Sigmoid colon (tissue), 7 donors: Measurements from ENCODE around the gene BRD3. TPM values are rescaled to one million over a fixed set of nuclear protein-coding genes. Genes with fewer than 3 reads are reported as not detected.
"Not testable (repeated sequence)": the region's sequence is repeated elsewhere in the genome, so short reads cannot be mapped to it uniquely, and the experiment has no call there.

Source experiments
- DNase-seq: peaks from one replicate; pipeline ENCODE4 v3.0.0-alpha.2; 2019
- H3K27ac ChIP-seq, 4 donors: fragments of 200-600 bp; sonication (generic); one replicate each; pipeline ENCODE4 v1.5.1; 2016 to 2019; ENCODE audit warnings: mild to moderate bottlenecking in 1 of 4
- H3K27me3 ChIP-seq, 3 donors: fragments of 200-600 bp; sonication (generic); one replicate each; pipeline ENCODE4 v1.5.1; 2019; ENCODE audit warnings: mild to moderate bottlenecking in 1 of 3
- H3K36me3 ChIP-seq, 4 donors: fragments of 200-600 bp; sonication (generic); one replicate each; pipeline ENCODE4 v1.5.1; 2016 to 2019
- H3K4me1 ChIP-seq, 4 donors: fragments of 200-600 bp; sonication (generic); one replicate each; pipeline ENCODE4 v1.5.1; 2017 to 2019
- H3K4me3 ChIP-seq, 4 donors: fragments of 200-600 bp; sonication (generic); one replicate each; pipeline ENCODE4 v1.5.1; 2017 to 2019; ENCODE audit warnings: mild to moderate bottlenecking in 2 of 4, moderate library complexity in 1 of 4
- H3K9me3 ChIP-seq, 4 donors: fragments of 200-600 bp in 3 of 4; sonication (generic) in 3 of 4; one replicate each; pipeline versions ENCODE4 v1.5.1 to v1.6.1; 2013 to 2019
- EP300 ChIP-seq, 4 donors: sonication (generic); formaldehyde crosslinking; IDR thresholded peaks; one replicate each; pipeline ENCODE4 v1.6.1; 2017; ENCODE audit warnings: antibody characterized with exemption in 4 of 4
- POLR2A ChIP-seq, 2 donors: fragments of 450-650 bp; IDR thresholded peaks; one replicate each; pipeline ENCODE4 v1.6.1; 2016; ENCODE audit warnings: antibody characterized with exemption in 2 of 2, mild to moderate bottlenecking in 2 of 2, moderate library complexity in 2 of 2
- POLR2AphosphoS5 ChIP-seq, 4 donors: sonication (generic); formaldehyde crosslinking; IDR thresholded peaks; one replicate each; pipeline ENCODE4 v1.6.1; 2017; ENCODE audit warnings: antibody characterized with exemption in 4 of 4
- WGBS, 2 donors: extraction: QIAGEN DNeasy Blood & Tissue Kit; methylation state at CpG; one replicate each; pipeline ENCODE4 v1.1.7; 2013; 5-methylcytosine and 5-hydroxymethylcytosine counted together
- intact Hi-C: fragments of 100-400 bp; cut with DNase I; formaldehyde crosslinking; loops from one replicate; pipeline ENCODE4 v1.15.1; 2023
- polyA plus RNA-seq, 3 donors: library from polyadenylated mRNA; stranded (reverse); fragments of 200-250 nt; gene quantifications; one replicate each; pipeline ENCODE4 v1.2.3, GENCODE V29; 2013
- total RNA-seq, 4 donors: library from RNA; depleted of rRNA; stranded (reverse); fragments of >200 nt; gene quantifications; one replicate each; pipeline ENCODE4 v1.1.0, GENCODE V29; 2016
- TF ChIP-seq, protein P1 (sequence below), 4 experiments: fragments of 450-650 bp in 3 of 4; fragments of 200-600 bp in 1 of 4; IDR thresholded peaks; one replicate each; pipeline ENCODE4 v1.5.1; 2016 to 2019; ENCODE audit warnings: antibody characterized with exemption in 4 of 4, mild to moderate bottlenecking in 3 of 4, moderate library complexity in 2 of 4
- donor health status: healthy with polysubstance abuse.
- donor health status: Bipolar disorder and iron deficiency.
- donor health status: healthy.

The BRD3 gene
- total and polyA plus RNA-seq, 7 donors = 4.4 to 34.5 (median 21.8) TPM

DNA sequence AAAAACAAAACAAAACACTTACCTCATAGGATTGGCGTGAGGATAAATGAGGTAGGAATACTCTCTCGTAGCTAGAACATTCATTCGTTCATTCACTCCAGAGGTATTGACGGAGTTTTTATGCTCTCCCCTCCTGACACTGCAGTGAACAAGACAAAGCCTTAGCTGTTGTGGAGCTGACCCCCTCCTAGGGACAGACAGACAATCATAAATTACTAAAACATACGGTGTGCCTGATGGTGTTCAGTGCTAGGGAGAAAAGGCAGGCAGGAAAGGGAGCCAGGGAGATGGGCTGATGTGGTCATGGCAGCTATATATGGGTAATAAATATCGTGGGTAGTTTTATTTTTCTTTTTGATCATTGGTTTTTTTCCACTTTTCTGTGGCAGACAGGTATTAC is 5.7 kb upstream of the BRD3 start:
- H3K27ac ChIP-seq = no peak overlapping the region
- H3K36me3 ChIP-seq = no peaks in the 10 kb centered on the region
- H3K4me3 ChIP-seq = no peak overlapping the region
- peaks cover 0 to 8% (median 2%) of the 10 kb centered on the region in 4 donors for H3K9me3 ChIP-seq
- no peaks in the 10 kb centered on the region for H3K27me3 ChIP-seq
- 69 to 73% methylated on average over 6 of the region's 6 CpGs for WGBS, 2 donors
- TF ChIP-seq, protein P1, sequence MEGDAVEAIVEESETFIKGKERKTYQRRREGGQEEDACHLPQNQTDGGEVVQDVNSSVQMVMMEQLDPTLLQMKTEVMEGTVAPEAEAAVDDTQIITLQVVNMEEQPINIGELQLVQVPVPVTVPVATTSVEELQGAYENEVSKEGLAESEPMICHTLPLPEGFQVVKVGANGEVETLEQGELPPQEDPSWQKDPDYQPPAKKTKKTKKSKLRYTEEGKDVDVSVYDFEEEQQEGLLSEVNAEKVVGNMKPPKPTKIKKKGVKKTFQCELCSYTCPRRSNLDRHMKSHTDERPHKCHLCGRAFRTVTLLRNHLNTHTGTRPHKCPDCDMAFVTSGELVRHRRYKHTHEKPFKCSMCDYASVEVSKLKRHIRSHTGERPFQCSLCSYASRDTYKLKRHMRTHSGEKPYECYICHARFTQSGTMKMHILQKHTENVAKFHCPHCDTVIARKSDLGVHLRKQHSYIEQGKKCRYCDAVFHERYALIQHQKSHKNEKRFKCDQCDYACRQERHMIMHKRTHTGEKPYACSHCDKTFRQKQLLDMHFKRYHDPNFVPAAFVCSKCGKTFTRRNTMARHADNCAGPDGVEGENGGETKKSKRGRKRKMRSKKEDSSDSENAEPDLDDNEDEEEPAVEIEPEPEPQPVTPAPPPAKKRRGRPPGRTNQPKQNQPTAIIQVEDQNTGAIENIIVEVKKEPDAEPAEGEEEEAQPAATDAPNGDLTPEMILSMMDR (IDR thresholded peaks at IDR 0.05) = no peak
- TF ChIP-seq EP300 (IDR thresholded peaks at IDR 0.05) (no peak), POLR2AphosphoS5 (IDR thresholded peaks at IDR 0.05) (no peak), POLR2A (IDR thresholded peaks at IDR 0.05) (no peak)
- no peak for DNase-seq
- intact Hi-C loops = no loop called here
- H3K4me1 ChIP-seq = peaks cover 0 to 8% (median 3%) of the 10 kb centered on the region in 4 donors

DNA sequence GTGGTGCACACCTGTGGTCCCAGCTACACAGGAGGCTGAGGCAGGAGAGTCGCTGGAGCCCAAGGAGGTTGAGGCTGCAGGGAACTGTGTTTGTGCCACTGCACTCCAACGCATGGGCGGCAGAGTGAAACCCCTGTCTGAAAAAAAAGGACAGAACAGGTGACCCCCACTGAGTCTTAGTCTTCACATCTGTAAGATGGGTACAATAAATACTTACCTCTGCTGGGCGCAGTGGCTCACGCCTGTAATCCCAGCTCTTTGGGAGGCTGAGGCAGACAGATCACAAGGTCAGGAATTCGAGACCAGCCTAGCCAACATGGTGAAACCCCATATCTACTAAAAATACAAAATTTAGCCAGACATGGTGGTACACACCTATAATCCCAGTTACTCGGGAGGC is 4.9 kb upstream of the BRD3 start:
- intact Hi-C loops, H3K9me3 ChIP-seq, H3K27me3 ChIP-seq, H3K4me3 ChIP-seq, DNase-seq, H3K4me1 ChIP-seq, H3K27ac ChIP-seq, H3K36me3 ChIP-seq: not testable (repeated sequence)
- 86 to 88% methylated on average over 7 of the region's 7 CpGs for WGBS, 2 donors

DNA sequence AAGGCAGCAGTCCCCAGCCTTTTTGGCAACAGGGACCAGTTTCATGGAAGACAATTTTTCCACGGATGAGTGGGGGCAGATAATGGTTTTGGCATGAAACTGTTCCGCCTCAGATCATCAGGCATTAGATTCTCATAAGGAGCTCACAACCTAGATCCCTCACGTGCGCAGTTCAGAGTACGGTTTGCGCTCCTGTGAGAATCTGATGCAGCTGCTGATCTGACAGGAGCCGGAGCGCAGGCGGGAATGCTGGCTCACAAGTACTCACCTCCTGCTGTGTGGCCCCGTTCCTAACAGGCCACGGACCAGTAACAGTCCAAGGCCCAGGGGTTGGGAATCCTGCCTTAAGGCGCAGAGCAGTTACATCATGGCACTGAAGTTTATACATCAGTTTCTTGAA is 3.3 kb upstream of the BRD3 start:
- H3K9me3 ChIP-seq = no peaks in the 10 kb centered on the region
- H3K27ac ChIP-seq = no peak overlapping the region
- peaks cover 0 to 17% (median 10%) of the 10 kb centered on the region in 4 donors for H3K4me1 ChIP-seq
- TF ChIP-seq POLR2AphosphoS5 (IDR thresholded peaks at IDR 0.05) (no peak), POLR2A (IDR thresholded peaks at IDR 0.05) (no peak), EP300 (IDR thresholded peaks at IDR 0.05) (no peak)
- TF ChIP-seq, protein P1 (IDR thresholded peaks at IDR 0.05) = no peak
- intact Hi-C loops = no loop called here
- DNase-seq = no peak
- H3K27me3 ChIP-seq = no peaks in the 10 kb centered on the region
- WGBS, 2 donors = 90 to 94% methylated on average over 12 of the region's 12 CpGs
- H3K36me3 ChIP-seq = no peaks in the 10 kb centered on the region
- no peak overlapping the region for H3K4me3 ChIP-seq

DNA sequence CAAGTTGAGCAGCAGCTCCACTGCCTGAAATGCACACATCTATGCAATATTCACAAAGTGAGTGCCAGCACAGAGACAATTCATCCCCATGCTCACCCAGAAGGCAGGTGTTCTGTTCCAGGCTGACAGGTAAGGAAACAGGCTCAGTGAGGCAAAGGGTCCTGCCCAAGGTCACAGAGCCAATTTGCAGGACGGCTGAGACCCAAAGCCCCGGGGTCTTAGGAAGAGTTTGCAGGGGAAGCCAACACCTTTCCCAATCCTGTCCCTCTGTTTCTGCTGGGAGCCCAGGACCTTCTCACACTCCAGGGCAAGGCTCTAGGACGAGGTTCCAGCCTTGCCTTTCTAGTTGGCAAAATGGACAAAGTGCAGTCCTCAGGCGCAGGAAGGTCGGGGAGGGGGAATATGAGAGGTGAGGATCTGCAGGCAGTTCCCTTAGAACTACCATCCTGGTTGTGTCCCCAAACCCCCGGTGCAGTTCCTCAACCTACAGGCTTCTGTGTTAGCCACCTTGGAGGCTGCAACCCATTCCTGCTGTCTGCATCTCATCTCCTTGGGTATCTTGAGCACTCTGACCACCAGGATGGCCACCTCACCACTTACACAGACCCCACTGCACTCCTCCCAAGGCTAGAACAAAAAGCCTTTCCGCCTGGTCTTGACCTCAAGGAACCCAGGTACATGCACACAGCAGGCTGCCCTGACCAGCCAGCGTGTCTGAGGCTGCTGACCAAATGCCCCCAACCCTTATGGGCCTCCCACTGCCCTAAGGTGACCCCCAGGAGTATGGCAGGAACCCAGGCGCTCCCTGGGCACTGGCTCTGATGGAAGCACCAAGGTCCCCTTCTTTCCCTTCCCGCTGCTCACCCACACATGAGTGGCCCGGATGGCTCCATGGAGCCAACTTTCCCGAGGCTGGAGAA is 1.9 kb upstream of the BRD3 start:
- 60 to 72% methylated on average over 12 of the region's 12 CpGs for WGBS, 2 donors
- intact Hi-C loops = no loop called here
- no peak for DNase-seq

More for the DNA sequence above, 1.9 kb upstream of the BRD3 start:
- Histone ChIP-seq H3K36me3 (no peaks in the 10 kb centered on the region), H3K9me3 (no peaks in the 10 kb centered on the region), H3K27ac (no peak overlapping the region), H3K27me3 (no peaks in the 10 kb centered on the region), H3K4me3 (peak overlapping the region in 1 of 4 donors; percentile 94), H3K4me1 (peaks cover 0 to 31% (median 23%) of the 10 kb centered on the region in 4 donors)
- no peak for TF ChIP-seq POLR2AphosphoS5 (IDR thresholded peaks at IDR 0.05)
- TF ChIP-seq, protein P1 (IDR thresholded peaks at IDR 0.05) = no peak
- TF ChIP-seq EP300 (IDR thresholded peaks at IDR 0.05) = no peak
- TF ChIP-seq POLR2A (IDR thresholded peaks at IDR 0.05) = no peak
